Stimulated activated effector memory CD8-positive, alpha-beta T cell treated with anti-CD3 and anti-CD28 coated beads, Interleukin-12 subunit alpha, Interleukin-12 subunit beta, amount 100 ng/mL, for 72 hours (primary cell): ENCODE results near the gene ECHDC1.
A peak's percentile ranks its signal among the peaks of the same experiment; 100 is the strongest.
"Not testable (repeated sequence)": the region's sequence is repeated elsewhere in the genome, so short reads cannot be mapped to it uniquely, and the experiment has no call there.

Experiments
- ATAC-seq: fragments of 150-1000 bp; cut with Tn5 transposase; 2 replicates; pipeline ENCODE4 v1.10.0; 2021
- DNase-seq, 2 donors: peaks; one replicate each; pipeline ENCODE4 v3.0.0; 2021 to 2022; ENCODE audit warnings: low spot score in 2 of 2
- H3K27ac Mint-ChIP-seq: one replicate; pipeline ENCODE4 v1.8.0; 2022; ENCODE audit warnings: mild to moderate bottlenecking, mixed read lengths
- H3K36me3 Mint-ChIP-seq: one replicate; pipeline ENCODE4 v1.8.0; 2022; ENCODE audit warnings: mild to moderate bottlenecking, mixed read lengths
- H3K4me1 Mint-ChIP-seq: one replicate; pipeline ENCODE4 v1.8.0; 2022; ENCODE audit warnings: mixed read lengths
- H3K4me3 Mint-ChIP-seq: one replicate; pipeline ENCODE4 v1.8.0; 2022; ENCODE audit warnings: mild to moderate bottlenecking, mixed read lengths
- H3K9me3 Mint-ChIP-seq: one replicate; pipeline ENCODE4 v1.8.0; 2022; ENCODE audit warnings: mixed read lengths

Gene ECHDC1

DNA sequence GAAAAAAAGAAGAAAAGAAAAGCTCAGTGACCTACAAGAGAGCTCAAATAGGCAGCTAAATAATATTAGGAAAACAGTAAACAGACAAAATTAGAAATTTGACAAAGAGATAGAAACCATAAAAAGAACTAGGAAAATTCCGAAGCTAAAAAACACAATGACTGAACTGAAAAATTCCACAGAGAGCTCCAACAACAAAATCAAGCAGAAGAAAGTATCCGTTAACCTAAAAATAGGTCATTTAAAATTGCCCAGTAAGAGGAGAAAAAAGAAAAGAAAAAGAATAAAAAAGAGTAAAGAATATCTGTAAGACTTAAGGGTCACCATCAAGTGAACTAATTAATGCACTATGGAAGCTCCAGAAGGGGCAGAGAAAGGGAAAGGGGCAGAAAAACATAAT lies 6.6 kb upstream of the ECHDC1 start:
- no peak for ATAC-seq
- no peak overlapping the region for H3K27ac Mint-ChIP-seq

DNA sequence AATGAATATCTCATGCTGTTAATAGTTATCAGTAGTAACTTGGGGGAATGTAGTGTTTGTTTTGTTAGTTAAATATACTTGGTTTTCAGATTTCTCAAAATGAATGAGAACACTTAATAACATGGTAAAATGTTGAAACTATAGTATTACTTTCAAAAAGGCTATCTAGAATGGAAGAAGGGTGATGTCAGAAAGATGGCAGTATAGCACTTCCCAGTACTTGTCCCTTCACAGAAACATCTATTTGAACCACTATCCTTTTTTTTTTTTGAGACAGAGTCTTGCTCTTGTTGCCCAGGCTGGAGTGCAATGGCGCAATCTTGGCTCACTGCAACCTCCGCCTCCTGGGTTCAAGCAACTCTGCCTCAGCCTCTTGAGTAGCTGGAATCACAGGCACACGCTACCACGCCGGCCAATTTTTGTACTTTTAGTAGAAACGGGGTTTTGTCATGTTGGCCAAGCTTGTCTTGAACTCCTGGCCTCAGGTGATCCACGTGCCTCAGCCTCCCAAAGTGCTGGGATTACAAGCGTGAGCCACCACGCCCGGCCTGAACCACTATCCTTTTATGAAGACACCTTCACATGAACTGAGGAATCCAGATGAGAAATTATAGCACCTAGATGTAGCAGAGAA lies 4.7 kb upstream of the ECHDC1 start:
- no peak for DNase-seq
- peaks cover 6% of the 10 kb centered on the region for H3K4me1 Mint-ChIP-seq
- peaks cover 20% of the 10 kb centered on the region for H3K9me3 Mint-ChIP-seq
- no peak overlapping the region for H3K27ac Mint-ChIP-seq
- H3K4me3 Mint-ChIP-seq = no peak overlapping the region
- H3K36me3 Mint-ChIP-seq = no peaks in the 10 kb centered on the region
- ATAC-seq = no peak

More for the DNA sequence above, 6.6 kb upstream of the ECHDC1 start:
- H3K4me3 Mint-ChIP-seq = no peak overlapping the region
- no peaks in the 10 kb centered on the region for H3K36me3 Mint-ChIP-seq
- peaks cover 21% of the 10 kb centered on the region for H3K9me3 Mint-ChIP-seq
- peaks cover 6% of the 10 kb centered on the region for H3K4me1 Mint-ChIP-seq
- DNase-seq = no peak

DNA sequence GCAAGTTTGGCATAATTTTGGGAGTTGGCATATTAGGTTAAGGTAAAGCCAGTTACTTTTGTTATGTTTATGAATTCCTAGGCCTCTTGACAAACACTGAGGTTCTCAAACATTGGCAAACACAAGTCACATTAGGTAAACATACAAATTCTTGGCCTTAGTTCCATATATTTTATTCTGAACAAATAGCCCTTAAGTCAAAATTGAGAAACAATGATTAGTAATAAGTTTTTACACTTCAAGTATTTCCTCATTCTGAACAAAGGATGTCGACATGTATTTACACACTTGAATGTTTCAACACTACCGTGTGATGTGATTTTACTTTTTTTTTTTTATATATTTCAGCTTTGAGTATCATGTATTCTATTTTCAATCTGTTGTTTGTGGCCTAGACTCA lies 3.8 kb upstream of the ECHDC1 start:
- Mint-ChIP-seq H3K4me1 (peaks cover 6% of the 10 kb centered on the region), H3K36me3 (no peaks in the 10 kb centered on the region), H3K27ac (no peak overlapping the region), H3K9me3 (peaks cover 14% of the 10 kb centered on the region), H3K4me3 (no peak overlapping the region)
- no peak for DNase-seq
- no peak for ATAC-seq

DNA sequence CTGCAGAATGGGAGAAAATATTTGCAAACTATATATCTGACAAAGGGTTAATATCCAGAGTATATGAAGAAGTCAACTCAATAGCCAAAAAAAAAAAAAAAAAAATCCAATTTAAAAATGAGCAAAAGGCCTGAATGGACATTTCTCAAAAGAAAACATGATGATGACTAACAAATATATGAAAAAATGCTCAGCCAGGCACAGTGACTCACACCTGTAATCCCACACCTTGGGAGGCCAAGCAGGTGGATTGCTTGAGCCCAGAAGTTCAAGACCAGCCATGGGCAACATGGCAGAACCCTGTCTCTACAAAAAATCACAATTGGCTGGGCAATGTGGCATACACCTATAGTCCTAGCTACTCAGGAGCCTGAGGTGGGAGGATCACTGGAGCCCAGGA lies 2.1 kb upstream of the ECHDC1 start:
- no peak overlapping the region for H3K27ac Mint-ChIP-seq
- peaks cover 11% of the 10 kb centered on the region for H3K9me3 Mint-ChIP-seq
- ATAC-seq = no peak
- H3K4me3 Mint-ChIP-seq = no peak overlapping the region
- peaks cover 6% of the 10 kb centered on the region for H3K4me1 Mint-ChIP-seq
- H3K36me3 Mint-ChIP-seq = no peaks in the 10 kb centered on the region
- no peak for DNase-seq

DNA sequence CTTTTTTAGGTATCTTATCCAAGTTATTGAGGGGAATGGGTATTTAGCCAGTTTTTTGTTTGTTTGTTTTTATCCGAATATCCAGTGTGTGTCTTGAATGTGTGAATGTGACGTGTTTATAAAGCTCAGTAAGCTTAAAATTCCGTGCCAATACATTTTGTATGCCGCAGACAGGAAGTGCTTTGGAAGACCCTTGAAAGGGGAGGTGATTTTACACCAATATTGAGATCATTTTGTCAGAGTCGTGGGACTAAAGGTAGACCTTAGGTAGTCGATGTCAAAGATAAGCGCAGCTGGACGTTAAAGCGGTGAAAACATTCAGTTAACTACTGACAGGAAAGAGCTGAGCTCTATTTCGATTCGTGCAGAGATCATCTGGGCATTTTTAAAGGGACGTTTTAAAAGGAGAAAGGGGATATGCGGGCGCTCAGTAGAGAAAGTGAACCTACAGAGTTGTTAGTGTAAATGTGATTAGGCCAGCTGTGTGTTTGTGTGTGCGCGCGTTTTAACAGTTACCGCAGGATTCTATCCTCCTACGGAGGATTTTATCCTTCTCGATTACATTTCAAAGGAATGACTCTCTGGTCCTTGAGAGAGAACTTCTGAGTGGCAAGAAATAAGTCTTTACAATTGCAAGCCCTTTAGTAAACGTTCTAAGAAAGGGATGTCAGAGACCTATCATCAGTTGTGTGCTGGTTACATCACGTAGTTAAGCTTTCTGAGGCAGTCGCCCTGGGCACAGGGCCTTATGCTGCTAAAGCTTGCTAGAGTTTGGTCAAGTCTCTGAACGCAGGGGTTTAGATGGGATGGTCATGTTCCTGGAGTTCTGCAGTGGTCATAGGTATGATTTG lies 625 bp upstream of the ECHDC1 start:
- DNase-seq (no peak), ATAC-seq (no peak)
- Mint-ChIP-seq H3K27ac (no peak overlapping the region), H3K4me3 (no peak overlapping the region), H3K4me1 (peaks cover 6% of the 10 kb centered on the region), H3K36me3 (peaks cover 9% of the 10 kb centered on the region), H3K9me3 (peaks cover 3% of the 10 kb centered on the region)

DNA sequence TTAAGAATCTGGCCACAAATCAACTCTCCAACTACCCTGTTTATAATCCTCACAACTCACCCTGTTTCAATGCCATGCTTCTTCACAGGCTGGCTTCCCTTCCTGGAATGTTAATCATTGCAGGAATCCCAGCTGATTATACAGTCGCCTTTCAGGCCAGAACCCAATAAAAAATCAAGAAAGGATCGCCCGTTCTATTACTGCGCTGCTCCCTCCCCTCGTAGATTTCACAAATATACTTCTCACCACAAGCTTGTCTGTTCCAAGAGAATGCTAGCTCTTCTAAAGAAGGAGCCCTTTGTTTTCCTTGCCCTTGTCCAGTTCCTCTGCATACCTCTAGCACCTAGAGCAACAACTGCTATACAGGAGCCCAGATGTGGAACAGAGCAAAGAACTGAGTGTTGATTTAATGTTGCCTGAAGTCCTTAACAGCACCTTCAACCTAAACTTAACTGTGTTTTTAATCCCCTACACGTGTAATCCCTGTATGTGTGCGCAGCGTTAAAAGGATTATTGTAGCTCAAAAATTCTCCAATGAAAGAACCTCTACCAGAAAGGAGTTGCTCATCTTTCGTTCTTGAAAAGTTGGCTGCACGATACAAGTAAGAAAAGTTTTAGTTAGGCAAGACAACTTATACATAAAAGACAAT lies 988 bp downstream of the ECHDC1 start:
- H3K27ac Mint-ChIP-seq = no peak overlapping the region

DNA sequence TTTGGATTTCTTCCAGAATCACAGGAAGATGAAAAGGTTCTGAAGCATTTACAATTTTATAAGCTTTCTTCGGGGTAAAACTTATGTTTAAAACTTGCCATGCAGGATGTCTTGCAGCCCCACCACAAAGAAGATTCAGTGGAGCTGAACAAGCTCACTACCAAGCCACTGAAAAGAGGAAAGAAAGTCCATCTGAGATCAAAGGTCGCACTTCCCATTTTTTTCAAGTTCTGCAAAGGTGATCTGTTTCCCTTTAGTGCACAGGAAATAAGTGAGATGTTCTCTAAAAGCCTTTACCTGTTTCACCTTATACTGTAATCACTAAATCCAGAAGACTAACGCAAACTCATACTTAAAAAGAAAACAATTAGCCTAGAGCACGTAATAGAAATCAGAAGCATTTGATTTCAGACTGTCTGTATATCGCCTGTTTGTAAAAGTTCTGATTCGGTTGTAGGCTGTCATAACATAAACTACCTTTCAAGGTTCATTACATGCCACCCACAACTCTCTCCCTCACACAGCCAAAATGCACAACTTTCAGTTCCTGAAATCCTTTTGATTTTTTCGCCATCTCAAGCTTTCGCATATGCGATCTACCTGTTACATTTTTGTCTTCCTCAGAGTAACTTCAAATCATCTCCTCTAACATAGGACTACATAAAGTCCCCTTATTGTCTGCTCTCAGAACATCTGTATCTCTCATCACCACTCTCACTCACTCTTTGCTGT lies 1.8 kb downstream of the ECHDC1 start:
- Mint-ChIP-seq H3K27ac (no peak overlapping the region), H3K9me3 (no peaks in the 10 kb centered on the region), H3K36me3 (peaks cover 9% of the 10 kb centered on the region), H3K4me3 (no peak overlapping the region), H3K4me1 (peaks cover 11% of the 10 kb centered on the region)
- DNase-seq = no peak
- no peak for ATAC-seq

More for the DNA sequence above, 988 bp downstream of the ECHDC1 start:
- no peak for ATAC-seq
- H3K9me3 Mint-ChIP-seq = no peaks in the 10 kb centered on the region
- no peak for DNase-seq
- no peak overlapping the region for H3K4me3 Mint-ChIP-seq
- H3K36me3 Mint-ChIP-seq = peaks cover 9% of the 10 kb centered on the region
- H3K4me1 Mint-ChIP-seq = peaks cover 9% of the 10 kb centered on the region

DNA sequence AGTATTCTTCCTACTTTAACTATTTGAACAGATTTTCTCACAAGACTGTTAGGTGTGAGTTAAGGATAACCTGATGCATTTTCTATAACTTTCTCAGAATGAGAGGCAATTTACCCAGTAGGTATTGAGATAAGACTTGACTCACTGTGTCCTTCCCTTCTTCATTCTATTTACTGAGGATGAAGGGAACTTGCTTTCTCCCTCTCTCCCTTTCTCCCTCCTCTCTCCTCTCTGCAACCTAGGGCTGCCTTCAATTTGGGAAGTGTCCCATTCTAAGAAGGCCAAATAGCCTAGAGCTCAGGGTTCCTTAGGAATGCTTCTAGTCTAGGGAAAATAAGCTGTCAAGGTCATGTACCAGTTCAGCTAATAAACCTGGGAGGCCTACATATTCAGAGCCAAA lies 3.2 kb downstream of the ECHDC1 start:
- DNase-seq = no peak
- ATAC-seq = no peak
- Mint-ChIP-seq H3K9me3 (no peaks in the 10 kb centered on the region), H3K27ac (peak overlapping the region; percentile 11), H3K4me3 (no peak overlapping the region), H3K36me3 (peaks cover 9% of the 10 kb centered on the region), H3K4me1 (peaks cover 12% of the 10 kb centered on the region)

DNA sequence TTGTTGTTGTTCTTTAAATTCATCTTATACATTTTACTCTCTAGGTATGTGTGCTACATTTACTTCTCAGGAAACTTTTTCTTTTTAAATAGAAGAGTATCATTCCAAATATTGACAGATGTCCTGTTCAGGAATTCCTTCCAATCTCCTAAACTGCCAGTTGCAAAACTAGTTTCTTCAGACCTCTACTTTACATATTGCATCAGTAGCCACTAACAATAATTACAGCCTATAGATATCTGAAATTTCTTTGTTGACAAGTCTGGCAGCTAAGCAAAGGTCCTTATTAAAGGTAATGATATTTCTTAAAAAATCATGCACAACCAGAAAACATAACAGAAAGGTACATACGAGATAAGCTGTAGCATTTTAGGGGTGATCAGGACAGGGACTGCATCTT lies 4.5 kb downstream of the ECHDC1 start:
- Mint-ChIP-seq H3K27ac (no peak overlapping the region), H3K4me1 (peaks cover 22% of the 10 kb centered on the region), H3K9me3 (no peaks in the 10 kb centered on the region), H3K4me3 (no peak overlapping the region), H3K36me3 (peaks cover 9% of the 10 kb centered on the region)
- ATAC-seq (no peak), DNase-seq (no peak)

DNA sequence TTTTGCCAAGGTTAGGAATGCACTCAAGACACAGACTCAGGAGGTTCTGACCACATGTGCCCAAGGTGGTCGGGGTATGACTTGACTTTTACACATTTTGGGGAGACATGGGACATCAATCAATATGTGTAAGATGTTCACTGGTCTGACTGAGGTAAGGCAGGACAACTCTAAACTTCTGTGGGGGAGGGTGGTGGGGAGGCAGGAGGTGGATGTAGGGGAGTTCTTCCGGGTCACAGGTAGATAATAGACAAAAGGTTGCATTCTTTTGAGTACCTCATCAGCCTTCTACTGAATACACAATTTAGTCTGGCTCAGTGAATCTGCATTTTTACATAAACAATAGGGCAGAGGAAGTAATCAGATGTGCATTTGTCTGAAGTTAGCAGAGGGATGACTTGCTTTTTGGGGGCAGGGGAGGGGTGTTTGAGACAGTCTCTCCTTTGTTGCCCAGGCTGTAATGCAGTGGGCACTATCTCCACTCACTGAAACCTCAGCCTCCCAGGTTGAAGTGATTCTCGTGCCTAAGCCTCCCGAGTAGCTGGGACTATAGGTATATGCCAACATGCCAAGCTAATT lies 10.9 kb downstream of the ECHDC1 start:
- Mint-ChIP-seq H3K4me1 (peaks cover 22% of the 10 kb centered on the region), H3K4me3 (no peak overlapping the region), H3K27ac (peak overlapping the region; percentile 37), H3K36me3 (peaks cover 29% of the 10 kb centered on the region), H3K9me3 (no peaks in the 10 kb centered on the region)
- peak; percentile 44 for ATAC-seq
- DNase-seq = no peak

DNA sequence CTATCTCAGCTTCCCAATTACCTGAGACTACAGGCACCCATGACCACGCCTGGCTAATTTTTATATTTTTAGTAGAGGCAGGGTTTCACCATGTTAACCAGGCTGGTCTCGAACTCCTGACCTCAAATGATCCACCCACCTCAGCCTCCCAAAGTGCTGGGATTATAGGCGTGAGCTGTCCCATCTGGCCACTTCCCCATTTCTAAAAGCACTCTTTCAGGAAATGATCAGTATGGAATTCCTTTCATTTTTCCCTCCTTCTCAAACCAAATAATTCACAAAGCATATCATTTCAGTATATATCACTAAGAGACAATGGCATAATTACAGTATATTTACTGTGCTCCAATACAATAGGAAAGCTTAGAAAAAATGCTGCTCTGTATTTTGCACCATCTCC lies 12.2 kb downstream of the ECHDC1 start:
- Mint-ChIP-seq H3K4me1 (peaks cover 13% of the 10 kb centered on the region), H3K27ac (peak overlapping the region; percentile 75), H3K36me3 (peaks cover 42% of the 10 kb centered on the region)
- not testable (repeated sequence) for ATAC-seq, DNase-seq, H3K9me3 Mint-ChIP-seq, H3K4me3 Mint-ChIP-seq

DNA sequence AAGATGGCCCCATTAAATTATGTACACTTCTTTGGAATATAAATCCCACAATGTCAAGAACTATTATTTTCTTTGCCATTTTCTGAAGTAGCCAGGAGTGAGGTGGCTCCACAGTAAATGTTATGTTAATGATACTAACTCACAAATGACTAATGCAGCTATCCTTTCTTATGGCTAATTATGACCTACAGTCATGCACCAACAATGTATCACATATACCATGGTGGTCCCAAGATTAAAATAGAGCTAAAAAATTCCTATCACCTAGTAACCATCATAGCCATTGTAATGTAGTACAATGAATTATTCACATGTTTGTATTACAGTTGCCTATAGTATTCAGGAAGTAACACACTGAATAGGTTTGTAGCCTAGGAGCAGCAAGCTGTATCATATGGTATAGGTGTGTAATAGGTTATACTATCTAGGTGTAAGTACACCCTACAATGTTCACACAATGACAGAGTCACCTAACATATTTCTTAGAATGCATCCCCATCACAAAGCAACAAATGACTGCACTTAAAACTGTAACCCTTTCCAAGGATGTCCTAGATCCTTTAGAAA lies 15.3 kb downstream of the ECHDC1 start:
- H3K36me3 Mint-ChIP-seq = peaks cover 67% of the 10 kb centered on the region
- H3K27ac Mint-ChIP-seq = no peak overlapping the region

DNA sequence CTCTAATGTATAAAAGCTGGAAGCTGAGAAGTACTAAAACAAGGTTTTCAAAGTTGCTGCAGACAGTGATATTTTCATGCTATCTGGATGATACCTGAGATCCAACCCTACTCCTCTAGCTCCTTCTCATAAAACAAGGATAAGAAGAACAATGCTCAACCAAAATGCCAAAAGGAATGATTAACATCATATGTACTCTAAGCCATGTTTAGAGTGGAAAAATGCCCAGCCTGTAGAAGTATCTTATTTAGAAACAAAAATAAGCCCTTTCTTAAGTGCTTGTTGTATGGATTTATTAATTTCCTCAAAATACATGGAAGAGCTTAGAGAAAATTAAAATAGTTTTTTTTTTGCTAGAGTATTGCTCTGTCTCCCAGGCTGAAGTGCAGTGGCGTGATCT lies 23.7 kb downstream of the ECHDC1 start:
- ATAC-seq (no peak), DNase-seq (no peak)
- H3K4me3 Mint-ChIP-seq = no peak overlapping the region
- no peaks in the 10 kb centered on the region for H3K9me3 Mint-ChIP-seq
- H3K4me1 Mint-ChIP-seq = peaks cover 7% of the 10 kb centered on the region
- H3K27ac Mint-ChIP-seq = no peak overlapping the region
- H3K36me3 Mint-ChIP-seq = peaks cover 53% of the 10 kb centered on the region

More for the DNA sequence above, 15.3 kb downstream of the ECHDC1 start:
- Mint-ChIP-seq H3K9me3 (no peaks in the 10 kb centered on the region), H3K4me1 (no peaks in the 10 kb centered on the region), H3K4me3 (no peak overlapping the region)
- ATAC-seq = no peak
- DNase-seq = no peak

DNA sequence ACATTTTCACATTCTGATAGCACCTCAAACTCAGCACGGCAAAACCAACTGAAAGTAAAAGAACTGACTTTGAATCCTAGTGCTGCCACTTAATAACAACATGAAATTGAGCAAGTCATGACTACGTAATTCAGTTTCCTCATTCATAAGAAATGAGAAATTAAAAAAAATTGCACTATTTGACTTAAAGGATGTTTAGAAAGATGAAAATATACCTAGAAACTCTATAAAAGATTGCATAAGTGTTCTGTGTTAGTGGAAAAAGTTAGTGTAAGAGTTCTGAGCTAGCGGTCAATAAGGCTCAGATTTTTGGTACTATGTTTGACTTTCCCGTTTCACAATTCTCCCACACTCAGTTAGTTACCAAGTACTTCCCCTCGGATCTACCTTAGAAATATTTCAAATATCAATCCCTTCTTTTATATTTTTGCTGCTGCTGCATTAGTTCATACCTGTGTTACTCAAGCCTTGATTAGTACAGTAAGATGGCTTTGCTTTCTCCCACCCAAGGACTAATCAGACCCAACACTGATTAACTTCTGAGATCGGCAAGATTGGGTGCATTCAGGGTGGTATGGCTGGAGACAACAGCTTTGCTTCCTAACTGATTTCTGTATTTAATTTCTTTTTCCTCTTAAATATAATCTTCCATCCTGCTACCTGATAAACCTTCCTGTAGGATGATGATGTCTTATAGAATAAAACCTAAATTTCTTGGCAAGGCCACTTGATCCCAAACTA lies 25.9 kb downstream of the ECHDC1 start:
- no peak overlapping the region for H3K4me3 Mint-ChIP-seq
- H3K9me3 Mint-ChIP-seq = no peaks in the 10 kb centered on the region
- no peak overlapping the region for H3K27ac Mint-ChIP-seq
- peaks cover 57% of the 10 kb centered on the region for H3K36me3 Mint-ChIP-seq
- ATAC-seq = no peak
- peaks cover 7% of the 10 kb centered on the region for H3K4me1 Mint-ChIP-seq
- DNase-seq = no peak
